Retinal pigment epithelial cell (primary cell): ENCODE data around the gene RAB6A.
"Not testable (repeated sequence)": the region's sequence is repeated elsewhere in the genome, so short reads cannot be mapped to it uniquely, and the experiment has no call there.

Experiments used
- DNase-seq: peaks from one replicate; pipeline ENCODE4 v3.0.0-alpha.2; 2010; ENCODE audit warnings: low read depth
- H3K4me3 ChIP-seq: 2 replicates; pipeline ENCODE4 v1.5.1; 2011; ENCODE audit warnings: mild to moderate bottlenecking, low read length, control low read depth, moderate library complexity
- TF ChIP-seq, protein P1 (sequence below): conservative IDR thresholded peaks from 2 replicates; pipeline ENCODE4 v1.5.1; 2011; ENCODE audit warnings: low read depth, low read length, control low read depth, inconsistent platforms

The RAB6A gene

DNA sequence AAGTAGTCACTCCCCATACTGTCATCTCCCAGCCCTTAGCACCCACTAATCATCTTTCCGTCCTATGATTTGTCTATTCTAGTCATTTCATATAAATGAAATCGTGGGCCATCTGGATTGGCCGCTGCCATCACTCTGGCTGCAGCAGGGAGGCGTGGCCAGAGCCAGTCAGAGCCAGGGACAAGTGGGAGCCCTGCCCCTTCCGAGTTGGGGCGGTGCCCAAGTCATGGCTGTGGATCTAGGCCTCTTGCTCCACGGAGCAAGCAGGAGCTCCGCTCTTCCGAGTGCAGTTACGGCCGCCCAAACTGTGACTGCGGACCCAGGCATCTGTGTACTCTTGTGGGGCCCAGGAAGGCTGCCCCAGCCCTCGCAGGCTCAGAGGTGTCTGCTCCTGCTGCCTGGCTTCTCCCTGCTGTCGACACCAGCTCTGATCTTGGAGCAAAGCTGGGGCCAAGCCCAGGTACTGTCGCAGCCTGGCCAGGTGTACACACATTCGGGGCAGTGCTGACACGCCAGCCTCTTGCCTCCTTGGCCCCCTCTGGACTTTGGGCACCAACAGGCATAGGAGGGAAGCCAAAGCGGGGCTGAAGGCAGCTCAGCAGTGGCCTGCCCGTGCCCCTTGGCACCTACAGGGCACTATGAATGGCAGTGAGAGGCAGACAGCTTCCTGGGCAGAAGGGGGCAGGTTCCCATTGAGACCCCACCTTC, 35.2 kb upstream of the RAB6A start:
- no peak overlapping the region for H3K4me3 ChIP-seq
- no peak for DNase-seq
- TF ChIP-seq, protein P1, sequence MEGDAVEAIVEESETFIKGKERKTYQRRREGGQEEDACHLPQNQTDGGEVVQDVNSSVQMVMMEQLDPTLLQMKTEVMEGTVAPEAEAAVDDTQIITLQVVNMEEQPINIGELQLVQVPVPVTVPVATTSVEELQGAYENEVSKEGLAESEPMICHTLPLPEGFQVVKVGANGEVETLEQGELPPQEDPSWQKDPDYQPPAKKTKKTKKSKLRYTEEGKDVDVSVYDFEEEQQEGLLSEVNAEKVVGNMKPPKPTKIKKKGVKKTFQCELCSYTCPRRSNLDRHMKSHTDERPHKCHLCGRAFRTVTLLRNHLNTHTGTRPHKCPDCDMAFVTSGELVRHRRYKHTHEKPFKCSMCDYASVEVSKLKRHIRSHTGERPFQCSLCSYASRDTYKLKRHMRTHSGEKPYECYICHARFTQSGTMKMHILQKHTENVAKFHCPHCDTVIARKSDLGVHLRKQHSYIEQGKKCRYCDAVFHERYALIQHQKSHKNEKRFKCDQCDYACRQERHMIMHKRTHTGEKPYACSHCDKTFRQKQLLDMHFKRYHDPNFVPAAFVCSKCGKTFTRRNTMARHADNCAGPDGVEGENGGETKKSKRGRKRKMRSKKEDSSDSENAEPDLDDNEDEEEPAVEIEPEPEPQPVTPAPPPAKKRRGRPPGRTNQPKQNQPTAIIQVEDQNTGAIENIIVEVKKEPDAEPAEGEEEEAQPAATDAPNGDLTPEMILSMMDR, result no peak

DNA sequence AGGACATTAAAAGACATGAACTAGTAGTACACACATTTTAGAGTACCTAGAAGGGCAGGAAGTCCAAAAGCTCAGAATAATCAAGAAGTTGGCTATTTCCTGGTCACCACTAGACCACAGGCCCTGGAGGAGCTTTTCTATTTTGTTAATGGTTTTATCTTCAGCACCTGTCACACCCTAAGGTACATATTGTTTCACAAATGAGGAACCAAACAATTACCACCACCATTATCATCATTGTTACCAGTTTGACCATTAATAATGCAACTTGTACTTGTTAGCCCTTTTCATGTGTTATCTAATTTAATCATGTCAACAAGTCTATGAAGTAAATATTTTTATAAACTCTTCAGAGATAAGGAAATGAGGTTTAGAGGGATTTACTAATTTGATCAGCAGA, 31.7 kb upstream of the RAB6A start:
- TF ChIP-seq, protein P1, result no peak
- DNase-seq, result no peak
- H3K4me3 ChIP-seq, result no peak overlapping the region

DNA sequence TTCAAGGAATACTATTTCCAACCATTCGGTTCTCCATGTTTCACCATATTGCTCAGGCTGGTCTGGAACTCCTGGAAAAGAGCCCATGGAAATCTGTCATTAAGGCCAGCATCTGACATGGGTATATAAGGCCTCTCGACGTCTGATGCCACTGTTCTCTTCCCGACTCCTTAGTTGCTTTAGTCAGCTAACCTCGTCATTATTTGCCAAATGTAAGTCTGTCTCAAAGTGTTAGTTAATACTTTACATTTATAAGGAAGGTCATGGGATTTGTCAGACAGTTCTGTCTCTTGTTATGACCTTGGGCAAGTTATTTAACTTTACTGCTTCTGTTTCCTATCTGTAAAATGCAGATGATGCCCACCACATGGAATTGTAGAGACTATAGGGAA, 28.4 kb upstream of the RAB6A start:
- no peak overlapping the region for H3K4me3 ChIP-seq
- TF ChIP-seq, protein P1, result no peak
- DNase-seq, result no peak

DNA sequence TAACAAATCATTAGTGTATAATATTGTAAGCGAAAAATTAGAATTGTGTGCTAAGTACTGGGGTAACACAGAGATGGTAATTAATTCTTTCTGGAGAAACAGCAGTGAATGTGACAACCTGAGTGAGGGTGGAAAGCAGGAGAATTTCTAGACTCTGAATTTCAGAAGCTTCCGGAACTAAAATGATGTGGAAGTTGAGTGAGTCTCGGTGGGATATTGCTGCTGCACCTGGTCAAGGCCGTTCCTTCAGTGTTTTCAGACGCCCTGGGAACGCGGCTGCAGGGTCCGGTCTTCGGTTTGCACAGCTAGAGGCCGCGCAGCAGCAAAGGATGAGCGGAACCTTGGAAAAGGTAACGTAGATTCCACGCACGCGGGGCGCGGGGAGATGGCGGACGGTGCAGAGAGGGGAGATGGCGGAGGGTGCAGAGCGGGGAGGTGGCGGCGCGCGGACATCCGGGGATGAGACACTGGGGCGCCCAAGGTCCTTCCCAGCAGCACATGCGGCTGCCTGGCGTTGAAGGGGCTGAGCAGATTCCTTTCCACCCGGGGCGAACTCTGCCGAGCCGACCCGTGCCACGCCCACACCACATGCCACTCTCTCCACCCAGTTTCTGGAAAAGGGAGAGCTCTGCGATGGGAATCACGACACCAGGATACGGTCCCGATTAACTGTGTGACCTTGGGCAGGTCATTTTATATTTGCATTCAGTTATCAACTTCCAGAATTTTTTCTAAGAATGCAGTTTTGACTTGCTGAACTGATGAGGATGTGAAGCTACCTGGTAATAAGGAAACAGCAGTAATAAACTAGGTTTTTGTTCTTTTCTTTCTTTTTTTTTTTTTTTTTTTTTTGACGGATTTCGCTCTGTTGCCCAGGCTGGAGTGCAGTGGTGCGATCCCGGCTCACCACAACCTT, 27.0 kb upstream of the RAB6A start, which contains the start of gene MRPL48:
Gene MRPL48, plus strand, starts transcription at position 232 of the 916 bp plus-strand sequence. Its CDS starts 98 bp downstream, at position 330.
- DNase-seq, result peak; percentile 67
- TF ChIP-seq, protein P1, result no peak
- H3K4me3 ChIP-seq, result peak within 1 kb of the TSS; percentile 66

DNA sequence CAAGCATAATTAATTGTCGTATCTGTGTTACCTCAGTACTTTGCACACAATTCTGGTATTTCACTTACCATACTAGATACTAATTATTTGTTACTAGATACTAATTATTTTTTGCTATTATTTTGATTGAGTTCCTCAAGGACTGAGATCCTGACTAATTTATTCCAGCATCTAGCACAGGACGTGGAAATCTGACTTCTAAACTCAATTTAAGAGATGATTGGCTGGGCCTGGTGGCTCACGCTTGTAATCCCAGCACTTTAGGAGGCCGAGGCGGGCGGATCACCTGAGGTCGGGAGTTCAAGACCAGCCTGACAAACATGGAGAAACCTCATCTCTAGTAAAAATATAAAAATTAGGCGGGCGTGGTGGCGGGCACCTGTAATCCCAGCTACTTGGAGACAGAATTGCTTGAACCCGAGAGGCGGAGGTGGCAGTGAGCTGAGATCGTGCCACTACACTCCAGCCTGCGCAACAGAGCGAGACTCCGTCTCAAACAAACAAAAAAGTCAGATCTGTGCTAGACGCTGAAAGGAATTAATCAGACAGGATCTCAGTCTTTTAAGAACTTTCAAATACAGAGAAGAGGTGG, 26.3 kb upstream of the RAB6A start:
- TF ChIP-seq, protein P1, result no peak
- DNase-seq, result no peak
- H3K4me3 ChIP-seq, result peak overlapping the region; percentile 66

DNA sequence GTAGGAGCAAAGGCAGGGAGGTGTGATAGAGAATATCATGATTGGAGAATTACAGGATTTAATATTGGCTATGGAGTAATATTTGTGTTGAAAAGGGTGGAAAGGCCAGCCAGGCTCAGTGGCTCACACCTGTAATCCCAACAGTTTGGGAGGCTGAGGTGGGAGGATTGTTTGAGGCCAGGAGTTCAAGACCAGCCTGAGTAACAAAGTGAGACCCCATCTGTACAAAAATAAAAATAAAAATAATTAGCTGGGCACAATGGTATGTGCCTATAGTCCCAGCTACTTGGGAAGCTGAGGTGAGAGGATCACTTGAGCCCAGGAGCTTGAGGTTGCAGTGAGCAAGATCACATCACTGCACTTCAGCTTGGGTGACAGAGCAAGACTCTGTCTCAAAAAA, 24.6 kb upstream of the RAB6A start:
- not testable (repeated sequence) for DNase-seq, H3K4me3 ChIP-seq

DNA sequence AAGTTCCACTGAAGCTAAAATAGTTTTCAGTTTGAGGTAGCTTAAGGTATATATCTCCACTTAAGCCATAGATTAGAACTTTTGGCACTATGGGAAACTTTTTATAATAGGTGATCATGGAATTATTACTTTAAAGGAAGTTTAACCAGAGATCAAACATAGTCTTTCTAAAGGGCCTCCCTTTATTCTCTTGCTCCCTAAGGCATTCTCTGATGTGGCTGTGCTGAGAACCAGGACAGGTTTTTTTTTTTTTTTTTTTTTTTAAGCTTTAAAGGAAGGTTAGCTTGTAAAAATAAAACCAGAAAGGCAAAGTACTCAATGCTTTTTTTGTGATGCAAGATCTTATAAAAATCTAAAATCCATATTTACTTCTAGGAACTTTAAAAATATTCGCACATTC, 23.9 kb upstream of the RAB6A start:
- TF ChIP-seq, protein P1, result no peak
- no peak for DNase-seq
- no peak overlapping the region for H3K4me3 ChIP-seq
